Fibroblast of the aortic adventitia (primary cell): ENCODE measurements around the gene TENM4. TPM values are rescaled to one million over a fixed set of nuclear protein-coding genes. Genes with fewer than 3 reads are reported as not detected.

Source experiments
- DNase-seq: peaks from one replicate; pipeline ENCODE4 v3.0.0-alpha.2; 2010; ENCODE audit warnings: low read depth
- H3K4me3 ChIP-seq: 2 replicates; pipeline ENCODE4 v1.5.1; 2011; ENCODE audit warnings: low read depth, mild to moderate bottlenecking, control low read depth, low read length, moderate library complexity
- total RNA-seq: library from RNA; depleted of rRNA; stranded (reverse); fragments of >200 nt; gene quantifications from 2 replicates; pipeline ENCODE4 v1.2.3, GENCODE V29; 2012; ENCODE audit warnings: low replicate concordance
- TF ChIP-seq, protein P1 (sequence below): IDR thresholded peaks from 2 replicates; pipeline ENCODE4 v1.5.1; 2011; ENCODE audit warnings: mild to moderate bottlenecking, low read length, control low read depth, inconsistent platforms; ENCODE audit not compliant: insufficient read depth

Gene TENM4
- total RNA-seq, 1 donor, result 113 TPM

GRCh38 chr11:79077702-79078330 lies 363.0 kb downstream of the TENM4 start:
- TF ChIP-seq, protein P1, sequence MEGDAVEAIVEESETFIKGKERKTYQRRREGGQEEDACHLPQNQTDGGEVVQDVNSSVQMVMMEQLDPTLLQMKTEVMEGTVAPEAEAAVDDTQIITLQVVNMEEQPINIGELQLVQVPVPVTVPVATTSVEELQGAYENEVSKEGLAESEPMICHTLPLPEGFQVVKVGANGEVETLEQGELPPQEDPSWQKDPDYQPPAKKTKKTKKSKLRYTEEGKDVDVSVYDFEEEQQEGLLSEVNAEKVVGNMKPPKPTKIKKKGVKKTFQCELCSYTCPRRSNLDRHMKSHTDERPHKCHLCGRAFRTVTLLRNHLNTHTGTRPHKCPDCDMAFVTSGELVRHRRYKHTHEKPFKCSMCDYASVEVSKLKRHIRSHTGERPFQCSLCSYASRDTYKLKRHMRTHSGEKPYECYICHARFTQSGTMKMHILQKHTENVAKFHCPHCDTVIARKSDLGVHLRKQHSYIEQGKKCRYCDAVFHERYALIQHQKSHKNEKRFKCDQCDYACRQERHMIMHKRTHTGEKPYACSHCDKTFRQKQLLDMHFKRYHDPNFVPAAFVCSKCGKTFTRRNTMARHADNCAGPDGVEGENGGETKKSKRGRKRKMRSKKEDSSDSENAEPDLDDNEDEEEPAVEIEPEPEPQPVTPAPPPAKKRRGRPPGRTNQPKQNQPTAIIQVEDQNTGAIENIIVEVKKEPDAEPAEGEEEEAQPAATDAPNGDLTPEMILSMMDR, result no peak
- no peak overlapping the region for H3K4me3 ChIP-seq

DNA sequence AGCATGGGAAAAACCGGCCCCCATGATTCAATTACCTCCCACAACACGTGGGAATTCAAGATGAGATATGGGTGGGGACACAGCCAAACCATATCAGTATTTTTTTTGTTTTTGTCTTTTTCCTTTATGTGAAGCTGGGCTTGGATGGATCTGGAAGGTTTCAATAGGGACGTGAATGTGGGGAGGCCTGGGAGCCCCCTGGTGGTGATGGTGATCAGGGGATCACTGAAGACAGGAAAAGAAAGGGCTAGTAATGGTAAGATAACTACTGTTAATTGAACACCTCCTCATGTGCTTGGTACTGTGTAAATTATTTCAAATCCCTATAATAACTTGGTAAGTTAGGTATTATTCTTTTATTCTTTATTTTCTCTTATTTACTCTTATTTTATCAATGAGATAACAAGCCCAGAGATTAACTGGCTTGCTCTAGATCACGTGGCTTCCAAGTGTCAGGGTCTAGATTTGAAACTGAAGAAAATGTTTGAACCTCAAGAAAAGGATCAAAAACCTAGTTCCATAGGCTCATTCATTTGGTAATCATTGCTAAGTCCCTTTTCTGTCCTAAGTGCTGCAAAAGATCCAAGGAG lies 364.2 kb downstream of the TENM4 start:
- TF ChIP-seq, protein P1, result peak; percentile 58
- peak; percentile 48 for DNase-seq
- H3K4me3 ChIP-seq, result no peak overlapping the region

More at GRCh38 chr11:79077702-79078330, 363.0 kb downstream of the TENM4 start:
- no peak for DNase-seq

DNA sequence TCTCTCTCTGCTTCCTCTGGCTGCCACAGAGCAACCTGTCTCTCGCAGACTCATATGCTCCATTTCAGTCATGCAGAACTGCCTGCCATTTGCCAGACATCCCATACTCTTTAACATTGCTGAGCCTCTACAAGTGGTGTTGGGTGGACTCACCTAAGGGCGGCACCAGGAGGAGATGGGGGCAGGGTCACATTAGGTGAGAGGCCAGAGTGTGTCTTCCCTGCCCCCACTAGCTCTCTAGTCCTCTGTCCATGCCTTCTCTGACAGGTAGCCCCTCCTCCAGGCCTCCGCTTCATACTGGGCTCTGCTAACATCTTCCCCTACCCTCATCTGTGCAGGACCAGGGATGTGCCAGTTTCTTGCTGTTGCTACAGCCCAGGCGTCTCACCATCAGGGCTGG lies 366.3 kb downstream of the TENM4 start:
- DNase-seq, result no peak
- H3K4me3 ChIP-seq, result no peak overlapping the region
- TF ChIP-seq, protein P1, result no peak

- DNase-seq, result no peak
Measured at GRCh38 chr11:79071190-79071589, 369.6 kb downstream of the TENM4 start.

DNA sequence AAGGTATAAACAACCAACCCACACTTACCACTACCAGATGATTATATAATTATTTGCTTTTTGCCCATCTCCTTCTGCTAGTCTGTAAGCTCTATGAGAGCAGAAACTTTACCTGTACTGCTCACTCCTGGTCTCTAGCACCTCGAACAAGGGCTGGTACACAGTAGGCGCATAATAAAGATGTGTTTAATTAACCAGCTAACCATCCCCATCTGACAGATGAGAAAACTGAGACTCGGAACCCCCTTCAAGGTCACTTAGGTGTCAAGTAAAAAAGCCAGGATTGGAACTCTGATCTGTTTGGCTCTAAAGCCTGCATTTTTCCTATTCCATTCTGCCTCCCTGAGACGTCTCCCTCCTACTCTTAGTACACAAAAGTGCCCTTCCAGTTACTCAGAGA lies 370.3 kb downstream of the TENM4 start:
- no peak overlapping the region for H3K4me3 ChIP-seq
- DNase-seq, result no peak
- TF ChIP-seq, protein P1, result no peak

More at GRCh38 chr11:79071190-79071589, 369.6 kb downstream of the TENM4 start:
- no peak overlapping the region for H3K4me3 ChIP-seq
- TF ChIP-seq, protein P1, result no peak

GRCh38 chr11:79069504-79069903 lies 371.3 kb downstream of the TENM4 start:
- no peak for DNase-seq
- no peak overlapping the region for H3K4me3 ChIP-seq
- TF ChIP-seq, protein P1, result no peak
